GM21423 (cell line): ENCODE results near the gene PAWR.
"Not testable (repeated sequence)": the region's sequence is repeated elsewhere in the genome, so short reads cannot be mapped to it uniquely, and the experiment has no call there.

Experiments
- ATAC-seq: cut with Tn5 transposase; IDR thresholded peaks from one replicate; pipeline ENCODE4 v1.9.1; 2021; ENCODE audit warnings: mild to moderate bottlenecking, moderate library complexity; ENCODE audit not compliant: unreplicated experiment

PAWR gene

GRCh38 chr12:79553863-79554574 lies 136.7 kb downstream of the PAWR start:
- no peak for ATAC-seq

GRCh38 chr12:79552192-79552591 lies 138.6 kb downstream of the PAWR start:
- ATAC-seq, result no peak

DNA sequence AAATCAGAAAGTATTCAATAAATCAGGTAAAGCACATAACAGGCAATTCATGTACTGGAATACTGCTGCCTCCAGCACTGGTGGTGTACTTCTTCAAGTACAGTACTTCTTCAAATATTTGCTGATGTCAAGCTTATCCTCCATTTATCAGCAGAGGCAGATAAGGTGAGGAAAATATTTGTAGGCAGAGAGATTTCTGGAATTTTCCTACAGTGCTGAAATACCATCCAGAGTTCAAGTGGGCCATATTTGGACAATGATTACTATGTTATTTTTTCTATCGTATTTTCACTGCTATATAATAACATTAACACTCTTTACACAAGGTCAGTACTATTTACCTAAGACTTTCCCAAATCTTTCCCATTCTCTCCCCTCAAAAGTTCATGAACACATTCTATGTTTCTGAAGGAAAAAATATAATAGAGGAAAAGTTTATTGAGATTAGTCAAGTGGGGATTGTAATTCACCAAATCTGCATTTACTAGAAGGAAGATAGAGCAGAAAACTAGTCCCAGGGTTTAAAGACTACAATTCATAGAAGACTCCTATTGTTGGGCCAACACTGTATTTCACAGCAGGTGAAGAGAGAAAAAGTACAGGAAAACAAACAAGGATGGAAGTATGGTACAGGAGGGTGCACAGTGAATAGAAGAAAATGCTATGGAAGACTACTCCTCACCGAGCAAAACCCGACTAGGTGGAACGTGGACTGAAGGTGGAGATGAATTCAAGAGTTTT lies 141.1 kb downstream of the PAWR start:
- ATAC-seq, result no peak

DNA sequence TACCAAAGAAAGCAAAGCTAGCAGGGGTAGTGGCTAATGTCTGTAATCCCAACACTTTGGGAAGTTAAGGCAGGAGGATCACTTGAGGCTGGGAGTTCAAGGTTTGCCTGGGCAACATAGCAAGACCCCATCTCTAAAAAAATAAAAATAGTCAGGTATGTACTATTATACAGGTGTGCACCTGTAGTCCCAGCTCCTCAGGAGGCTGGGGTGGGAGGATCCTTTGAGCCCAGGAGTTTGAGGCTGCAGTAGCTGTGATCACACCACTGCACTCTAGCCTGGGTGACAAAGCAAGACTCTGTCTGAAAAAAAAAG lies 142.2 kb downstream of the PAWR start:
- no peak for ATAC-seq

- peak; percentile 75 for ATAC-seq
These were observed 142.8 kb downstream of the PAWR start for GRCh38 chr12:79547735-79548609.

- ATAC-seq, result no peak
These were observed 143.6 kb downstream of the PAWR start for GRCh38 chr12:79547044-79547734.

- no peak for ATAC-seq
These were observed 144.2 kb downstream of the PAWR start for GRCh38 chr12:79546466-79547043.

DNA sequence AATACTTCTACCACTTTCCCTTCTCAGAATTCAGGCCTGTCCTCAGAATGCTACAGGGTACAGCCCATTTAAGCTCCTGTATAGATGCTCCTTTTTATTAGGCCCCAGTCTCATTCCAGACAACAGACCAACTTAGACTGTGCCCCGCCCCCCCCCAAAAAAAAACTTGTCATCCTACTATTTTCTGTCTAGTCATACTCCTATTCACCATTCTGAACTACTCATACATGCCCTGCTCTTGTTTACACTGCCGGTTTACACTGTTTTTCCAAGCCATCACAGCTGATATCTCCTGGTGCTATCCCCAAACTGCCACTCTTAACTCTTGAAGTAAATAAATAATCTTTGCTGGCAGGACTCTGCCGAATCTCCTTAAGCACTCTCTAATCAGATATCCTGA lies 146.3 kb downstream of the PAWR start:
- not testable (repeated sequence) for ATAC-seq

GRCh38 chr12:79537675-79538074 lies 153.1 kb downstream of the PAWR start:
- no peak for ATAC-seq

DNA sequence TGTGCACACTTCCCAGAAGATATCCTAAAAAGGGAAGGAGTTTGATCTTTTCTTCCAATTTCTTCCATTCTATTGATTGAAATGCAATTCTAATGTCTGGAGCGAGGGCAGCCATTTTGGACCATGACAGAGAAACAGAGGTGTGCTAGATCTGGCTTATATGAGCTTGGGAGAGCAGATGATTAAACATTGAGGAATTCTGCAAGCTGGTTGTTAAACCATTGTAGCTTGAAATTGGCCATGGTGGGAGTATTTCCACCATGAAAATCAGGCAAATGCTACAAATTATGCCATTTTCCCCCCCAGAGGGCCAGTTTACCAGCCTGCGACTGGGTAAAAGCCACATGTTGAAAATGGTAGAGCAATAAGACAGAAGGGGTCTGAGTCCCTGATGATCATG lies 155.0 kb downstream of the PAWR start:
- ATAC-seq, result no peak
